T47D (cell line): ENCODE results near the gene RTN4RL1.

Experiments
- DNase-seq, 2 experiments: peaks; one replicate each; pipeline versions ENCODE4 v3.0.0 to v3.0.0-alpha.2; 2011 to 2012; ENCODE audit warnings: low read depth in 1 of 2, low spot score in 1 of 2
- JUND ChIP-seq: IDR thresholded peaks from 2 replicates; pipeline ENCODE4 v1.6.1; 2012; ENCODE audit warnings: low read depth
- in situ Hi-C: cut with HindIII; loops from 2 replicates; pipeline ENCODE4 v1.10.0; 2016; ENCODE audit warnings: low sequenced_read_pairs, low pct_unique_long_range_greater_than_20kb

The RTN4RL1 gene

GRCh38 chr17:2011411-2012371 is 13.4 kb downstream of the RTN4RL1 start:
- in situ Hi-C loops = no loop called here
- peak; percentile 44 to 98 for DNase-seq
- peak; percentile 76; the same call in 1 of the 2 replicates for TF ChIP-seq JUND

DNA sequence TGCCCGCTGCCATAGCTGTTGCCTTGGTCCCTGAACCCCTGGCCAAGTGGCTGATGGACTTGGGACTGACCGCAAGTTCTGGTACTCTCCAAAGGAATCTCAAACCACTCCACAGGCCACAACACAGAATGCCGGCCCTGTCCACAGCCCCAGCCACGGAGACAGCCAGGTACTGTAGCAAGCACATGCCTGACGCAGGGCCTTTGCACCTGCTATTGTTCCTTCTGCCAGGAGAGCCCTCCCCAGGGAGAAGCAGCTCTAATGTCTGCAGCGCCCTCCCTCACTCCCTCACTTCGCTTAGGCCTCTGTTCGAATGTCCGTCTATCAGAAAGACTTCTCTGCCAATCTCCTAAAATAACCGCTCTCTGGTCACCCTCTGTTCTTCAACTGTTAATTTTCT is 15.4 kb downstream of the RTN4RL1 start:
- TF ChIP-seq JUND = no peak
- in situ Hi-C loops = no loop called here
- DNase-seq = no peak

- DNase-seq = no peak
- TF ChIP-seq JUND = no peak
- in situ Hi-C loops = no loop called here
Measured at GRCh38 chr17:2008332-2009126, 16.6 kb downstream of the RTN4RL1 start.

GRCh38 chr17:2004435-2004952 is 20.6 kb downstream of the RTN4RL1 start:
- in situ Hi-C loops = no loop called here
- TF ChIP-seq JUND = no peak
- DNase-seq = no peak

DNA sequence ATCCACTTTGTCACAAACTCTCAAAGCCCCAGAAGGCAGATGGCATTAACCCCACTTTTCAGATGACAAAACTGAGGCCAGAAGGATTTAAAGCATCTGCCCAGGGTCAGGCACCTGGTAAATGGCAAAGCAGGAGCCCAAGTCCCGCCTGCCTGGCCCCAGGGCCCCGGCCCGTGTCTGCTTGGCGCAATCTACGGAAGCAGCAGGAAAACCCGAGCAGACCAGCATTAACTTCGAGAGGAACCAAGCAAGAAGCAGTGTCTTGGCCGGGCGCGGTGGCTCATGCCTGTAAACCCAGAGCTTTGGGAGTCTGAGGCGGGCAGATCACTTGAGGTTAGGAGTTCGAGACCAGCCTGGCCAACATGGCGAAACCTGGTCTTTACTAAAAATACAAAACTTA is 21.6 kb downstream of the RTN4RL1 start:
- TF ChIP-seq JUND = no peak
- in situ Hi-C loops = no loop called here
- no peak for DNase-seq

GRCh38 chr17:2002767-2003329 is 22.3 kb downstream of the RTN4RL1 start:
- no peak for DNase-seq
- in situ Hi-C loops = no loop called here
- no peak for TF ChIP-seq JUND

DNA sequence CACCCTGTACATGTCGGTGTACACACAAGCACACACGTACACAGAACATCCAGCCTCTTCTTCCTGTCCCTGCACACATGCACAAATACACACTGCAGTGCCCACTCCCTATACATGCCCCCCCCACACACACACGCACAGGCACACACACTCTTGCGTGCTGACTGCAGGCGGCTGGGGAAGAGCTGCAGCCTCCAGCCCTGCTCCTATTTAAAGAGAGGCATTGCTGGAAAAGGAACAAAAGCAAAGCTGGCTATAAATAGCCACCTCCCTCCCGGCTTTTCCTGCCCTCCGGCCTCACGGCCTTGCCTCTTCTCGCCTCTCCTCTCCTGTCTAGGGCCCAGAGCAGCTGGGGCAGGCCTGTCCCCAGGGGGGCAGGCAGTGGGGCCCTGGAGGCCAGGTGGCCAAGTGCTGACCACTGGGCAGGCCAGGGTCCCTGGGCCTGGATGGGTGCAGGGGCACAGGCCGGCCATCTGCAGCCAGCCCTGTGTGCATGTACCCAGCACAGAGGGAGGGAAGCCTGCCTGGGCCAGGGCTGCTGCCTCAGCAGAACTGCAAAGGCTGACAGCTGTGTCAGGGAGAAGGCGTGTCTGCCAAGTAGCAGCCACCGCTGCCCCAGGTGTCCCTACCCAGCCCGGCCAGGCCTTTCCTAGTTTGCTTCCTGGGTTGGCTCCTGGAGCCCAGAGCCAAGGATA is 25.4 kb downstream of the RTN4RL1 start:
- DNase-seq = peak in 1 of 2 experiments; percentile 68

GRCh38 chr17:1997927-1998742 is 27.0 kb downstream of the RTN4RL1 start:
- peak in 1 of 2 experiments; percentile 86 for DNase-seq
- TF ChIP-seq JUND = no peak
- in situ Hi-C loops = no loop called here

More for the DNA sequence above, 25.4 kb downstream of the RTN4RL1 start:
- TF ChIP-seq JUND = no peak
- in situ Hi-C loops = no loop called here

DNA sequence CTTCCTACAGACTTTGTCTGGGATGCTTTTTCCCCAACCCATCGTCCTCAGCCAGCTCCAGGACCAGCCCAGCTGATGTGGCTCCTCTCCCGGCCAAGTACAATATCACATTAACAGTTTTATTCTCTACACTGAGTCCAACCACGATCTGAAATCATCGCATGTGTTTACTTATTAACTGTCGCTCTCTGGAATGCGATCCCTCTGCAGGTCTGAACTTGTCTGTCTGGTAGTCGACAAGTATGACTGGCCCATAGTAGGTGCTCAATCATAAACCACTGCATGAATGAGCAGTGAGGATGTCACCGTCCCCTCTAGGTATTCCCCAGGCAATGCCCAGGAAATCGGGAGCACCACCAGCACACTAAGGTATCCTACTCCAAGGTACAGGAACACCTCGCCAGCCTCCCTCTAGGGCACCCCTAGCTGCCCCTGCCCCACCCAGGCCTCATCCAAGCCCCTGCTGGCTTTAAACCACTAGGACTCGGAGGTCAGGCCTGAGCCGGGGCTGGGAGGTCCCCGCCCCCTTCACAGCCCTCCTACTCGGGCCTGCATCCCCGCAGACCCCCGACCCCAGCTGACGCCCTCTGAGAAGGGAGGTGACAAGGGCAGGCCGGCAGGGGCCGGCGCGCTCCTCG is 27.7 kb downstream of the RTN4RL1 start:
- in situ Hi-C loops = no loop called here
- DNase-seq = peak in 1 of 2 experiments; percentile 88

GRCh38 chr17:1996800-1997288 is 28.3 kb downstream of the RTN4RL1 start:
- in situ Hi-C loops = no loop called here
- no peak for DNase-seq
- TF ChIP-seq JUND = no peak

More for the DNA sequence above, 27.7 kb downstream of the RTN4RL1 start:
- no peak for TF ChIP-seq JUND
